Measurements from ENCODE around the gene F2R.

Gene F2R

GRCh38 chr5:76781775-76782174 is 65.8 kb downstream of the F2R start:
- peak overlapping the region; percentile 75 for H3K27ac ChIP-seq
- H3K36me3 ChIP-seq (replicated peaks) = no peaks in the 10 kb centered on the region
- no peaks in the 10 kb centered on the region for H3K27me3 ChIP-seq (replicated peaks)
- in situ Hi-C loops (cut with HindIII; ENCODE audit: low pct_ligation_motif_present, low sequenced_read_pairs) = no loop called here
- no peak for TF ChIP-seq CTCF (IDR thresholded peaks at IDR 0.05; ENCODE audit: low read depth, low read length, missing control alignments)
- no peak for DNase-seq
- H3K4me3 ChIP-seq (ENCODE audit: low read depth, low read length) = no peak overlapping the region

GRCh38 chr5:76782444-76782843 is 66.5 kb downstream of the F2R start:
- in situ Hi-C loops (cut with HindIII; ENCODE audit: low pct_ligation_motif_present, low sequenced_read_pairs) = no loop called here
- DNase-seq = peak; percentile 81
- no peak for TF ChIP-seq CTCF (IDR thresholded peaks at IDR 0.05; ENCODE audit: low read depth, low read length, missing control alignments)
- no peak overlapping the region for H3K4me3 ChIP-seq (ENCODE audit: low read depth, low read length)
- H3K36me3 ChIP-seq (replicated peaks) = no peaks in the 10 kb centered on the region
- peak overlapping the region; percentile 75 for H3K27ac ChIP-seq
- no peaks in the 10 kb centered on the region for H3K27me3 ChIP-seq (replicated peaks)
